Thoracic aorta (tissue), 2 donors: Measurements from ENCODE around the gene DERA. TPM values are rescaled to one million over a fixed set of nuclear protein-coding genes. Genes with fewer than 3 reads are reported as not detected.

Experiments used
- ATAC-seq: fragments of 150-250 bp; one replicate; pipeline ENCODE4 v1.8.0; 2017; ENCODE audit warnings: low read depth; ENCODE audit not compliant: insufficient number of reproducible peaks, low FRiP score
- DNase-seq: peaks from one replicate; pipeline ENCODE4 v3.0.0-alpha.2; 2020; ENCODE audit warnings: low spot score
- H3K27ac ChIP-seq, 2 donors: fragments of 200-600 bp; sonication (generic); 1 replicate in 1 of 2; 2 replicates in 1 of 2; pipeline ENCODE4 v1.5.1; 2016; ENCODE audit warnings: mild to moderate bottlenecking in 2 of 2, moderate library complexity in 2 of 2
- H3K27me3 ChIP-seq: fragments of 200-600 bp; sonication (generic); replicated peaks from 2 replicates; pipeline ENCODE4 v1.6.0; 2016; ENCODE audit warnings: mild to moderate bottlenecking; ENCODE audit not compliant: insufficient read depth
- H3K36me3 ChIP-seq: fragments of 200-600 bp; sonication (generic); one replicate; pipeline ENCODE4 v1.5.1; 2016
- H3K4me1 ChIP-seq, 2 donors: fragments of 200-600 bp; sonication (generic); 1 replicate in 1 of 2; 2 replicates in 1 of 2; pipeline versions ENCODE4 v1.5.1 to v1.6.0; 2016; ENCODE audit warnings: low read depth in 2 of 2, mild to moderate bottlenecking in 1 of 2; ENCODE audit not compliant: control insufficient read depth in 1 of 2
- H3K4me3 ChIP-seq: fragments of 200-600 bp; sonication (generic); 2 replicates; pipeline ENCODE4 v1.5.1; 2016; ENCODE audit warnings: mild to moderate bottlenecking
- H3K9me3 ChIP-seq: fragments of 200-600 bp; sonication (generic); 2 replicates; pipeline ENCODE4 v1.5.1; 2016
- CTCF ChIP-seq: fragments of 200-600 bp; sonication (generic); IDR thresholded peaks from one replicate; pipeline ENCODE4 v1.5.1; 2019; ENCODE audit warnings: antibody characterized with exemption
- total RNA-seq, 2 donors: library from RNA; depleted of rRNA; stranded (reverse); fragments of >200 nt; gene quantifications; one replicate each; pipeline versions ENCODE4 v1.1.0 to v1.2.3, GENCODE V29; 2016

Gene DERA
- total RNA-seq, 2 donors from 2014 or later: 25.5 to 47.4 TPM

GRCh38 chr12:15977999-15978951 lies 67.1 kb downstream of the DERA start:
- peak overlapping the region; percentile 21 to 60 for H3K27ac ChIP-seq
- no peaks in the 10 kb centered on the region for H3K27me3 ChIP-seq
- H3K9me3 ChIP-seq: no peaks in the 10 kb centered on the region
- H3K4me3 ChIP-seq: no peak overlapping the region
- H3K4me1 ChIP-seq: peaks cover 23 to 43% of the 10 kb centered on the region in 2 donors
- no peak for TF ChIP-seq CTCF
- ATAC-seq: no peak
- DNase-seq: no peak
- no peaks in the 10 kb centered on the region for H3K36me3 ChIP-seq

GRCh38 chr12:15979096-15980092 lies 68.3 kb downstream of the DERA start:
- Histone ChIP-seq H3K27me3 (no peaks in the 10 kb centered on the region), H3K4me3 (no peak overlapping the region), H3K9me3 (no peaks in the 10 kb centered on the region), H3K27ac (peak overlapping the region; percentile 58 to 60), H3K36me3 (no peaks in the 10 kb centered on the region), H3K4me1 (peaks cover 23 to 47% of the 10 kb centered on the region in 2 donors)
- TF ChIP-seq CTCF: peak; percentile 56
- ATAC-seq (peak; percentile 51), DNase-seq (no peak)

DNA sequence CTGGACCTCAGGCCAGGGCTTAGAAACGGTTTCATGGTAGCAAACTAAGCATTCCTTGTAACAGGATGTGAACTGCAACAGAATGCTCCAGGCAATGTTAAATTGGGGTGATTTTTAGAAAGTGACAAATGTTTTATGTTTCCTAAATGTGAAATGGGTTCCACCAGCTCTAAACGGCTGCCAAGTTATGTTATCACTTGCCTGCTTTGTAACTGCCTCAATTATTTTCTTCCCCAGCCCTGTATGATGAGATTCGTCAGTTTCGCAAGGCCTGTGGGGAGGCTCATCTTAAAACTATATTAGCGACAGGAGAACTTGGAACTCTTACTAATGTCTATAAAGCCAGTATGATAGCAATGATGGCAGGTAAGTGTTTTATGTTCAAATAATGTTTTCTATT lies 70.9 kb downstream of the DERA start:
- ATAC-seq: no peak
- no peak overlapping the region for H3K4me3 ChIP-seq
- H3K4me1 ChIP-seq: peaks cover 23 to 47% of the 10 kb centered on the region in 2 donors
- H3K27ac ChIP-seq: peak overlapping the region in 1 of 2 donors; percentile 21
- H3K27me3 ChIP-seq: no peaks in the 10 kb centered on the region
- no peak for TF ChIP-seq CTCF
- no peaks in the 10 kb centered on the region for H3K36me3 ChIP-seq
- no peaks in the 10 kb centered on the region for H3K9me3 ChIP-seq
- DNase-seq: no peak

GRCh38 chr12:15982471-15982870 lies 71.3 kb downstream of the DERA start:
- H3K27ac ChIP-seq: peak overlapping the region in 1 of 2 donors; percentile 21
- no peaks in the 10 kb centered on the region for H3K27me3 ChIP-seq
- no peaks in the 10 kb centered on the region for H3K36me3 ChIP-seq
- peak; percentile 37 for TF ChIP-seq CTCF
- H3K4me1 ChIP-seq: peaks cover 23 to 49% of the 10 kb centered on the region in 2 donors
- no peak for DNase-seq
- ATAC-seq: no peak
- H3K9me3 ChIP-seq: no peaks in the 10 kb centered on the region
- no peak overlapping the region for H3K4me3 ChIP-seq
